ENCODE results near the gene ECHS1. TPM values are rescaled to one million over a fixed set of nuclear protein-coding genes. Genes with fewer than 3 reads are reported as not detected.

ECHS1 gene
- total RNA-seq (10 to 100 TPM; 71.0 to 85.9 TPM), polyA plus RNA-seq (ENCODE audit: insufficient read length in 6 of 6) (10 to 100 TPM; 72.7 to 87.1 (median 76.7) TPM)
- long read RNA-seq, donor 1, transcript ECHS1-201 (8 exons, 1,617 nt), result major isoform, 78 of 111 reads
- long read RNA-seq, donor 1, partial matches to known transcripts, result 27 of 111 reads
- long read RNA-seq, donor 1, other reads (novel, unspliced or antisense), result 6 of 111 reads
- long read RNA-seq, donor 2, transcript ECHS1-201 (8 exons, 1,617 nt), result major isoform, 54 of 93 reads
- long read RNA-seq, donor 2, partial matches to known transcripts, result 39 of 93 reads
- long read RNA-seq, donor 2, other reads (novel, unspliced or antisense), result 0 of 93 reads
- long read RNA-seq, donor 3, transcript ECHS1-201 (8 exons, 1,617 nt), result major isoform, 42 of 50 reads
- long read RNA-seq, donor 3, partial matches to known transcripts, result 8 of 50 reads
- long read RNA-seq, donor 3, other reads (novel, unspliced or antisense), result 0 of 50 reads
- long read RNA-seq, donor 4, transcript ECHS1-201 (8 exons, 1,617 nt), result major isoform, 215 of 223 reads
- long read RNA-seq, donor 4, partial matches to known transcripts, result 2 of 223 reads
- long read RNA-seq, donor 4, other reads (novel, unspliced or antisense), result 6 of 223 reads
- long read RNA-seq, donor 5, transcript ECHS1-201 (8 exons, 1,617 nt), result major isoform, 49 of 59 reads
- long read RNA-seq, donor 5, partial matches to known transcripts, result 10 of 59 reads
- long read RNA-seq, donor 5, other reads (novel, unspliced or antisense), result 0 of 59 reads
- long read RNA-seq, donor 6, transcript ECHS1-201 (8 exons, 1,617 nt), result major isoform, 43 of 51 reads
- long read RNA-seq, donor 6, partial matches to known transcripts, result 8 of 51 reads
- long read RNA-seq, donor 6, other reads (novel, unspliced or antisense), result 0 of 51 reads
- long read RNA-seq, donor 7, transcript ECHS1-201 (8 exons, 1,617 nt), result major isoform, 30 of 30 reads
- long read RNA-seq, donor 7, partial matches to known transcripts, result 0 of 30 reads
- long read RNA-seq, donor 7, other reads (novel, unspliced or antisense), result 0 of 30 reads
- long read RNA-seq, donor 8, transcript ECHS1-201 (8 exons, 1,617 nt), result major isoform, 60 of 65 reads
- long read RNA-seq, donor 8, partial matches to known transcripts, result 5 of 65 reads
- long read RNA-seq, donor 8, other reads (novel, unspliced or antisense), result 0 of 65 reads
- long read RNA-seq, donor 9, partial matches to known transcripts, result 0 of 3 reads
- long read RNA-seq, donor 9, other reads (novel, unspliced or antisense), result 0 of 3 reads
- long read RNA-seq, donor 10, transcript ECHS1-201 (8 exons, 1,617 nt), result major isoform, 351 of 362 reads
- long read RNA-seq, donor 10, partial matches to known transcripts, result 1 of 362 reads
- long read RNA-seq, donor 10, other reads (novel, unspliced or antisense), result 10 of 362 reads
- long read RNA-seq, donor 11, transcript ECHS1-201 (8 exons, 1,617 nt), result major isoform, 71 of 132 reads
- long read RNA-seq, donor 11, partial matches to known transcripts, result 61 of 132 reads
- long read RNA-seq, donor 11, other reads (novel, unspliced or antisense), result 0 of 132 reads
- long read RNA-seq, donor 12, transcript ECHS1-201 (8 exons, 1,617 nt), result major isoform, 48 of 48 reads
- long read RNA-seq, donor 12, partial matches to known transcripts, result 0 of 48 reads
- long read RNA-seq, donor 12, other reads (novel, unspliced or antisense), result 0 of 48 reads

DNA sequence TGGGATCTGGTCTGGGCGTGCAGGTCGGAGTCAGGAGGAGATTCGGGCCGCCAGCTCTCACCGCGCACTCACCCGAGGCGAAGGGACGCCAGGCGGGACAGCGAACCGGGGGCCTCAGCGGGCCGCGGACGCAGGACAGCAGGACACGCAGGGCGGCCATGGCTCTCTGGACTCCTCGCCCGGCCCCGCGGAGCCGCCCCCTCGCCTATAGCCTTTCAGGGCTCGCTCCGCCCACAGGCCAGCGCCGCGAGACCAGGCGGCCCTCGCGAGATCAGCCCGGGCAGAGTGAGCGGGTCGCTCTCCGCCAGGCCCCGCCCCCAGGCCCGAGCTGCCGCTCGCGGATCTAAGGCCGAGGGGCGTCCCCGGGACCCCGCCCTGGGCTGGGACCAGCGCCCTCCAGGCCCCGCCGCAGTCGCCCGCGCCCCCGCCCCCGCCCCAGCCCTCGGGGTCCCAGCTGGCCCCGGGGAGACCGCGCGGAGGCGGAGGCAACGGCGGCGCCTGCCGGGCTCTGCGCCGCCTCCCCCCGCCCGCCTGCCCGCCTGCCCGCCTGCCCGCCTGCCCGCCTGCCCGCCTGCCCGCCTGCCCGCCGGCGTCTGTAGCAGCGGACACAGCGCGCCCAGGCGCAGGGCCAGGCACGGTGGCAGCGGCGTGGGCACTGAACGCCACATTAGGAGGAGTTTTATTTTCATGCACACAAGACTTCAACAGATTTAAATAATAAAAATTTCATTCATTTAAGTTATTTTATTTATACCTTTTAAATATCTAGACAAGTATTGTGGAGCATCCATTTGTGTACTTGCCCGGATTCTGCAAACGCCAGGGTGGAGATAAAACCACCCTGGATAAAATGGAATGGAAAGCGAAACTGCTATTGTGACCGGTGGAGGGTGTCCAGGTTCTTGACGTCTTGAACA, at the start of gene ECHS1:
ECHS1 (minus strand) TSS at position 181 of the 917 bp plus-strand sequence; CDS start at position 160, 21 bp downstream.
- TF ChIP-seq, protein P1, sequence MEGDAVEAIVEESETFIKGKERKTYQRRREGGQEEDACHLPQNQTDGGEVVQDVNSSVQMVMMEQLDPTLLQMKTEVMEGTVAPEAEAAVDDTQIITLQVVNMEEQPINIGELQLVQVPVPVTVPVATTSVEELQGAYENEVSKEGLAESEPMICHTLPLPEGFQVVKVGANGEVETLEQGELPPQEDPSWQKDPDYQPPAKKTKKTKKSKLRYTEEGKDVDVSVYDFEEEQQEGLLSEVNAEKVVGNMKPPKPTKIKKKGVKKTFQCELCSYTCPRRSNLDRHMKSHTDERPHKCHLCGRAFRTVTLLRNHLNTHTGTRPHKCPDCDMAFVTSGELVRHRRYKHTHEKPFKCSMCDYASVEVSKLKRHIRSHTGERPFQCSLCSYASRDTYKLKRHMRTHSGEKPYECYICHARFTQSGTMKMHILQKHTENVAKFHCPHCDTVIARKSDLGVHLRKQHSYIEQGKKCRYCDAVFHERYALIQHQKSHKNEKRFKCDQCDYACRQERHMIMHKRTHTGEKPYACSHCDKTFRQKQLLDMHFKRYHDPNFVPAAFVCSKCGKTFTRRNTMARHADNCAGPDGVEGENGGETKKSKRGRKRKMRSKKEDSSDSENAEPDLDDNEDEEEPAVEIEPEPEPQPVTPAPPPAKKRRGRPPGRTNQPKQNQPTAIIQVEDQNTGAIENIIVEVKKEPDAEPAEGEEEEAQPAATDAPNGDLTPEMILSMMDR (IDR thresholded peaks at IDR 0.05), result no peak
- peak; percentile 92 to 100 (median 96) for DNase-seq
- H3K9me3 ChIP-seq, result no peaks in the 10 kb centered on the region
- H3K4me3 ChIP-seq, result peak within 1 kb of the TSS; percentile 63 to 74
- peaks cover 0 to 25% of the 10 kb centered on the region in 2 donors for H3K36me3 ChIP-seq
- H3K27me3 ChIP-seq, result peaks cover 0 to 12% of the 10 kb centered on the region in 2 donors
- H3K27ac ChIP-seq, result peak within 1 kb of the TSS; percentile 86 to 90
- intact Hi-C loops (cut with DNase I), result no loop called here
- peak; percentile 99 for ATAC-seq
- peaks cover 9 to 32% of the 10 kb centered on the region in 2 donors for H3K4me1 ChIP-seq

DNA sequence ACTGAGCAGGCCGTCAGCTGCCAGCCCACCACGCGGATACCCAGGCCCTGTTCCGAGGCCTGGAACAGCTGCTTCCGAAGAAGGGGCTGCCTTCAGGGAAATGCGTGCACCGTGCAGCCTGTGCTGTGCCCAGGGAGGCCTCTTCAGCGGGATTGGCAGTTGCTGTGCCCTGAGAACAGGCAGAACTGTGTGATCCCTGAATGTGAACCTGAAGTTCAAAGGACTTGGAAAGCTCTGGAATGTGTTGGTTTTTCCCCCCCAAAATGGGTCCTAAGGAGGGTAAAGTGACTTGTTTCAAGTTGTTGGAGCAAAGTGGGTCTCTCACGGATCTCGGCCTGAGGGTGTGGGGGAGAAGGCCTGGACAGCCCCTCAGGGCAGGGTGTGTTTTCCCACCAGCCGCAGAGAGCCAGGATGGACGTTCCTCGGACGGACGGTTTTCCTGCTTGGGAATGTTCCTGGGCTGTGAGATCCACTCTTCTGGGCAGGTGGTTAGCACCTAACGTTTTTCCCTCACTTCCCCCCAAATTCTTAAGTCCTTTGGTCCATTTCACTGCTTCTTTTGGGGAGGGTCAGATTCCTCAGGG, 49.2 kb upstream of the ECHS1 start:
- DNase-seq (no peak), ATAC-seq (no peak)
- Histone ChIP-seq H3K27ac (no peak overlapping the region), H3K9me3 (no peaks in the 10 kb centered on the region), H3K36me3 (peaks cover 0 to 36% of the 10 kb centered on the region in 2 donors), H3K4me1 (peaks cover 0 to 7% of the 10 kb centered on the region in 2 donors), H3K27me3 (peaks cover 0 to 35% of the 10 kb centered on the region in 2 donors), H3K4me3 (no peak overlapping the region)
- intact Hi-C loops (cut with DNase I), result no loop called here
- TF ChIP-seq, protein P1 (IDR thresholded peaks at IDR 0.05), result no peak

DNA sequence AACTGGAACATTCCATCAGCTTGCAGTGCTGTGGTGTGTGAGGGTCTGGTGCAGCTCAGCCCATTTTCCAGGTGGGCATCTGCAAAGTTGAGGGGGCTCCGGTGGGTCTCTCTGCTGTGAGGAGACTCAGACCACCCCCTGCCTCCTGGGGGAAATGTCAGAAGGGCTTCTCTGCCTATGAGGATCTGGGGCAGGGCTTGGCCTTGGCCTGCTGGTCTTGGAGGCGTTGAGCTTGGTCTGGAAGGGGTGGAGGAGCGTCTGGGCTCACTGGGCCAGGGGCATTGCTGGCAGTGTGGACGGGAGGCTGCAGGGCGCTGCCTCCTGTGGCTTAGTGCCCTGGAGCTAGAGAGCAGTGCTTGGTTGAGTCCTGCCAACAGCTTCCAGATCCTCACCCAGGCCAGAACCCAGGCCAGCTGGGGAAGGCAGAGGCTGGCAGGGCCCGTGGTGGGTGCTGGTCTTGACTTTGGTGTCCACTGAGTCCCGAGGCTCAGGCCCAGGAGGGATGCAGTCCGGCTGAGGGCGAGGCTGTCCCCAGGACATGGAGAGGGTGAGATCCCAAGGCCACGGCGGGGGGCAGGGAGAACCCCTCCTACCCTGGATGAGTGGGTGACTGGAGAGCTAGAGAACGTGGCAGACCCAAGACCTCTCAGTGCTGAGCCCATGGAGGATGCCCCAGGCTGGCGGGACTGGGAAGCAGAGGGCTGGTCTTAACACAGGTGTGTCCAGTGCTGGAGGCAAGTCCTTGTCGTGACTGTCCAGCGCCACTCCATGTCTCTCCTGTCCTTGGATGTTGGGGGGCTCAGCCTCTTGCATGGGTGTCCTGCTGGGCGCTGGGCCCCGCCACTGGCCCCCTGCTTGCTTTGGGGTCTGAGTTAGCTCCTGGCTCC, 48.4 kb upstream of the ECHS1 start:
- intact Hi-C loops (cut with DNase I), result no loop called here
- peaks cover 0 to 7% of the 10 kb centered on the region in 2 donors for H3K4me1 ChIP-seq
- no peaks in the 10 kb centered on the region for H3K9me3 ChIP-seq
- H3K36me3 ChIP-seq, result peaks cover 0 to 36% of the 10 kb centered on the region in 2 donors
- no peak for DNase-seq
- no peak overlapping the region for H3K4me3 ChIP-seq
- no peak for ATAC-seq
- H3K27me3 ChIP-seq, result peaks cover 0 to 35% of the 10 kb centered on the region in 2 donors
- H3K27ac ChIP-seq, result no peak overlapping the region
- TF ChIP-seq, protein P1 (IDR thresholded peaks at IDR 0.05), result no peak
